NCI-H446 treated with DMSO at 0.1 percent for 48 hours (cell line): ENCODE results near the gene TRPC4AP.

Source experiments
- DNase-seq: peaks from one replicate; lab custom pipeline; 2025; lab: John Stamatoyannopoulos, UW

TRPC4AP gene

DNA sequence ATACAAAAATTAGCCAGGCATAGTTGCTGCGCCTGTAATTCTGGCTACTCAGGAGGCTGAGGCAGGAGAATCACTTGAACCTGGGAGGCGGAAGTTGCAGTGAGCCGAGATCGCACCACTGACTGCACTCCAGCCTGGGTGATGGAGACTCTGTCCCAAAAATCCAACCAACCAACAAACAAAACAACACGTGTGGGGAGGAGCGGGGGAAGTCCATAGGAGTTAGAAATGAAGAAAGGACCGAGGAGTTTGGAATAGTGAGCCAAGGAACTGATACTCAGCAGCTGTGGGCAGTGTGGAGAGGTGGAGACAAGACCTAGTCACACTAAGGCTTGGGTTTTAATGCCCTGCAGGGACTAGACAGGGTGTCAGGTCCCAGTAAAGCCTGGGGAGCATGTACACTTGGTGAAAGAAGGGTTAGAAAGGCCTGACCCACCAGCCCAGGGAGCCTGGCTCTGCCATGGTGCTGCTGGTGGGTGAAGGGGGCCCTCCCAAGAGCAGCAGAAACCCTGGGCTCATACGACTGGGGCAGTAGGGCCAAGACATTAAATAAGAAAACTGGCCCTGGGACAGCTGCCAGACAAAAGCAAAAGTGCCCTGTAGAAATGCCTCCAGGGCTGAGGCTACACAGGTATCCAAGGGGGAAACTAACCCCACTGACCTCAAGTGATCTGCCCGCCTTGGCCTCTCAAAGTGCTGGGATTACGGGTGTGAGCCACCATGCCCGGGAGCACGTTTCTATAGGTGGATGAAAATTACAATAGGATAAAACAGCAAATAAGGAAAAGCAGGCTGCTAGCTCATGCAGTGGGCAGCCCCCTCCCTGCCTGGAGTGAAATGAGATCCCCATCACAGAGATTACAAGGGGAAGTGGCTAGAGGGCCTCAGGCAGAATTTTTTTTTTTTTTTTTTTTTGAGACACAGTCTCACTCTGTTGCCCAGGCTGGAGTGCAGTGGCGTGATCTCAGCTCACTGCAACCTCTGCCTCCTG lies 78.9 kb downstream of the TRPC4AP start:
- no peak for DNase-seq

DNA sequence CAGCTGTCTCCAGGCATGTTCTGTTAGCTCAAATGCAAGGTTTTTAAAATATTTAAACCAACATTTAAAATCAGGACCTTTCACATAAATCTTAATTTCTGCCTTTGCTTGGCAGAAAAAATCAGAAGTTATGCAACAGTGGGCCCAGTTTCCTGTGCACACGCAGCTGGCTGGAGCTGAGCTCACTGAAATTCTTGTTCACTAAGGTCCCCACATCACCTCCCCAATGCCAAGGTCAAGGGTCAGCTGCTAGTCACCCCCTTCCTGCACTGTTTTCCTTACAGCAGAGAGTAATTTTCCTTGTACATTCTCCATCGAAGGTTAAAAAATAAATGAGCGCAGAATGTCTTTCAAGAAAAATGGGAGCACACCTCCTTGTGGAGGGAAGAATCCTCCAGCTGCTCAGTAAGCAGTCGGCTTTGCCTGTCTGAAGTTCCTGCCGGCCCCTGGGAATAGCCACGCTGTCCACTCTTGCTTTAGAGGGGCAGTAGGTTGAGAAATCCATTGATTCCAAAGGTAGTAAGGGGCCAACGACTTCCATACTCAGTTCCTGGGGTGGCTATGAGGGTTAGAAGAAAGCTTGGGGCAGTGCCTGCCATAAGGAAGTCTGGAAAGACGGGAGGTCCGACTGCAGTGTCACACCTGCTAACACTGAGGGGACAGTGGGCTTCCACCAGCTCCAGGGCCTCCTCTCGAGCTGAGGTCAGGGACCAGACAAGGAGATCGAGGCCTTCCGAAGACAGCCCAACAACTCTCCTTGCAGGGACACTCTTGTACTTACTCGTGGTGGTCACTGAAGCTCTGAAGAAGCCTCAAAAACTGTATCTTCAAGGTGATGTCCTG lies 80.2 kb downstream of the TRPC4AP start:
- no peak for DNase-seq

DNA sequence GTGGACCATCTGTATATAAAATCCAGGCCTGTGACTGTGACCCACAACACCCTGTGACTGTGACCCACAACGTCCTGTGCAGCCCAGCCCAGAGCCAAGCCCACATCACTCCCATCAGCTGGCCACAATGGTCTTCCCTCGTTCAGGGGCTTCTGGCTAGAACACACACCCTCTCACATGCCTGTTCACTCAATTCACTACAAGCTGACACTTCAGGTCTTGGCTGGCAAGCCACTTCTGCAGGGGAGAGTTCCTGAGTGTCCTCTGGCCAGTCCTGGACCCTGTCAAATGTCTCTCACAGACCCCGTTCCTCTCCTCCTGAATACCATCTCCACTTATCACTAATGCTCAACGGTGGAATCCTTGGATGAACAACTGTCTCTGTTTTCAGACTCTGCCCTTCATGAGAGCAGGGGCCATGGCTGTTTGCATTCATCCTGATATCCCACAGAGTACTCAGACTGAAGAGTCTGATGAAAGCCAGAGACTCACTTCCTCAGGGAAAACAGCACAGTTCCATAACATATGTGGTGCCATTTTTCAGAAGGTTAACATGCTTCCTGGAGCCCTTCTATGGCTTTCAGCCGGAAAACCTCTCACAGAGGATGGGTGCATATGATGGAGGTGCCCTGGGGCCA lies 80.9 kb downstream of the TRPC4AP start:
- DNase-seq: no peak

DNA sequence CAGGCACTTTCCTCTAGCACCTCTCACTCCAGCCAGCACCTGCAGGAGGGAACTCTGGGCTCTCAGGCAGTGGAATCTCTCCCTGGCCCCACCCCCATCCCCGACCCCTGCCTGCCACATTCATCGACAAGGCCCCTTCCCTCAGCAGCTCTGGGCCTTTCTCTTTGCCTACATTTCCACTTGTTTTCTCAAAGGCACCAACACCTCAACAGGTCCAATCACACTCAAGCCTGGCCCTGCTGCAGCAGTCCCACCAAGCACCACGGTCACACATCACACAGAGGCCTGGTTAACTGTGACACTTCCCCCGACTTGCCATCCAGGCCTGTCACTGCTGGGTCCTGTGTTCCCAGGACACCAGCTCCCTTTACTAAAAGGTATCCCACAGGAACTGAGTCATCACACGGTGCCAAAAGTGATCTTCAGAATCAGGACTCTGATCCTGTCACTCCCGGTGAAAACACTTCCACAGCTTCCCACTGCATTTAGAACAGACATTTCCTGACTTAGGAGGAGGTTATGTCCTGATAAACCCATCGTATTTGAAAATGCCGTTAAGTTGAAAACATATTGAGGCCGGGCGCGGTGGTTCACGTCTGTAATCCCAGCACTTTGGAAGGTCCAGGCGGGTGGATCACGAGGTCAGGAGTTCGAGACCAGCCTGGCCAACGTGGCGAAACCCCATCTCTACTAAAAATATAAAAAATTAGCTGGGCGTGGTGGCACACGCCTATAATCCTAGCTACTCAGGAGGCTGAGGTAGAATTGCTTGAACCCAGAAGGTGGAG lies 82.0 kb downstream of the TRPC4AP start:
- DNase-seq: no peak

DNA sequence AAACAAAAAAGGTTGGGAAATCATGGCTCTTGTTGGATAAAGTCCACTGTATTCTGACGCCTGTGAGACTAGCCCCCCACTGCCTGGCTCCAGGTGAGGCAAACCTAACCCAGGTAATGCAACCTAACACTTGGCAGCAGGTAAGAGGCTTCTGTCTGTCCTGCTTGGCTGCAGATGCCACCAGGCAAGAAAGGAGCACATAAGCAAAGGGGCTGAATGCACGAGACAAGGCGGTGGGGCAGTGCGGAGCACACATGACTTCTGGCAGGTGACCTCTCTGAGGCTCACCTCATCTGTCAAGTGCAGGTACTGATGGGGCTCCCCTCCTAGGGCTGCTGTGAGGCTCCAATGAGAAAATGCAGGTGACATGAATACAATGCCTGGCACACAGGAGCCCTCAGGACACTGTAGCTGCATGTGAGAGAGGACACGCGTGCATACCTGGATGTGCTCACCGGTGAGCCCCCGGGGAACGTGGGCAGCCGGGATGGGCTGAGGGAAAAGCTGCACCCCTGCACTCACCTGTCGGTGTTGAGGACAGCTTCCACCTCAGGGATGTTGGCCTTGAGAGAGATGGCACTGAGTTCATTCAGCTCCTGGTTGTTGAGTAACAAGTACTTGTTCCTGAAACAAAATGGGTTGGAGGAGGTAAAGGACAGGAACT lies 82.8 kb downstream of the TRPC4AP start:
- no peak for DNase-seq

DNA sequence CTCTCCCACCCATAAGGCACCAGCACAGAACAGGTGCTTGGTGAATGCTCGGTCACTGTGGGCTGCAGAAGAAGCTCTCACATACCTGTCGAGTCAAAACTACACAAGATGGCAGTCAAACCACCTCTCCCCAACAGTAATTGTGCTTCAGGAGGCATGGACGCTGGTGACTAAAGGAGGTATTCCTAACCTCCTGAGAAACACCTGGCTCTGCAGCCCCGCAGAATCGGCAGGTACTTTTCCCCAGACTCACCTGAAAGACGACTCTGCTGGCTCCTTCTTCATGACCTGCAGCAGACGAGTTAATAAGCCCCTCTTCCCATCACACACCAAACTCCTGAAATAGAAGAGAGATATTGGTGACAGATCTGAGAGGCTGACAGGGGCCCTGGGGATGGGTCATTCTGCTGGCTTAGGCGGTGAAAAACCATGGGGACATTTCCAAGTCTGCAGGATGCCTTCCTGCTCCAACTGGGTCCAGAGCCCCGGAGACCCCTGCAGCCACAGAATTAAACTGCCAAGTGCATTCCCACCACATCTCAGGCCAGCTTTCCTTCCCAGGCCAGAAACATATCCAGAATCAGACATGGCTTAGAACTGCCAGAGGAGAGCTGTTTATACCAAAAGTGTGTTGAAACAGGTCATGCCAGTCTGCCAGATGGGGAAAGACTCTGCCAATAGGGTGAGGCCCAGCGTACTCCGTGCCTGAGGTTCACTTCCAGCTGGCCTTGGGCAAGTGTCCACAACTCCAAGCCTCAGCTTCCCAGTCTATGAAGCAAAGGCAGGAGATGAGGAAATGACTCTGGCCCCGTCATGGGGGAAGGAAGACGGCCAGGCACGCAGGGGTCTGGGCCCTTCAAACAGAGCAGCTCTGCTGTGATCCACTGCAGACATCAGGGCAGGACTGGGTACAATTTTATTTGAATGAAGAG lies 83.9 kb downstream of the TRPC4AP start:
- no peak for DNase-seq

DNA sequence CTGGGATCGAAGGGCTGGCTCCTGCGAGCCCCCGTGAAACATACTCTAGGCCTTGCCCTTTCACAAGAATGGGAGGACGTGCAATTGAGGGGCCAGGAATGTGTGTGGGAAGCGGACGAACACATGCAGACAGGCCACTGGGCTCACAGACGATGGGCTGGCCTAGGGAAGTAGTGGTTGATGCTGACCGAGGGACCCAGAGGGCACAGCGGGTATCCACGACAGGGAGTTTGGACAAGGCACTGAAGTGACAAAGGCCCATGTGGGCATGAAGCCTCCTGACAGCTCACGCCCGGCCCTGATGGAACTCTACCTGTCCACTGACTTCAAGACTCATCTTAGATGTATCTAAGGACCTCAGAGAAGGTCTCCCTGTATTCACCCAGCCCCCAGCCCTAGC lies 84.7 kb downstream of the TRPC4AP start:
- DNase-seq: no peak

DNA sequence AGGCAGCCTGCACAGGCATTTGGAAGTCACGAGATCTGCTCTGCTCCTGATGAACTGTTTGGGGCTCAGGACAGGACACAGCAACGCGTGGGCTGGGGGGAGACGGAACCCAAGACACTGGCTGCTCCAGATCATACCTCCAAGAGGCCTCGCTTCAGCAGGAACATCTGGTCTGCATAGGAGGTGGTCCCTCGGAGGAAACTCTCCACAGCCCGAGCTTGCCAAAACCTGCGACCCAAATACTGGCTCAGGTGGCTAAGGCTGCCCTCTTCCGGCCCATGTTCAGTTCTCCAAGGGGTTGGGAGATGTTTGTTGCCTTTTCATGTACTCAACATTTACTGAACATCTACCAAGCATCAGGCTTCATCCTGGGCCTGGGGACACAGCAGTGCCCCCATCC lies 85.2 kb downstream of the TRPC4AP start:
- DNase-seq: no peak

DNA sequence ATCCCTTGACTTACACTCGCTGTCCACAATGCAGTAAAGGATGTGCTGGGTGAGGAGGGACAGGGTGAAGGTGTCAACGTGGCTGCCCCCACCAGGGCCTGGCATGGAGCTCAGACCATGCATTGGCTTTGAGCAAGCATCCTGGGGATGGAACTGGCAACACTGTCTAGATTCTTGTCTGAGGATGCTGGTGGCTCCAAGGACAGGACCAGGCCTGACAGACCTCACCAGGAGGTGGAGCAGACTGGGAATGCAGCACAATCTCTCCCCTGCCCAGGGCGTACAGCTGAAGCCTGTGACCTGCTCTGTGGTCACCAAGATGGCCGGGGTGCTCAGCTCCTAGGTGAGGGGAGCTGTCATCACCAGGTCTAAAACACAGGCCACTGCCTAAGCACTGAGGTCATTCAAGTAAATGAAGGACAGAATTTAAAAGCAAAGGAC lies 86.1 kb downstream of the TRPC4AP start:
- no peak for DNase-seq

DNA sequence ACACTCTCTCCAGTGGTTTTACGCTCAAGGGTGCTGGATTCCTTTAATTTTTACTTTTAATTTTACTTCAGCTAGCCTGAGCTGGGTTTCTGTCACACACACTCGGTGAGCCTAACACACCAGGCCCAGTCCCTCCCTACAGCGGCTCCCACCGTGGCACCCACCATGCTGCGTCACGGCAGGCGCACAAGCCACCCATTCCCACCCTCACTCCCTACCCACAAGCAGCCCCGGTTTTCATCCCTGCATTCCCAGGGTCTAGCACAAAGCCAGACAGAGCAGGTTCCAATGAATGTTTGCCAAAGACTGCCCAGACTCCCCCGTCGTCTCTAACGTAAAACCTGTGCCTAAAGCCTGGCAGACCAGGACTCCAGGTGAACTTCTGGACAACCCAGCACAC lies 86.6 kb downstream of the TRPC4AP start:
- no peak for DNase-seq

DNA sequence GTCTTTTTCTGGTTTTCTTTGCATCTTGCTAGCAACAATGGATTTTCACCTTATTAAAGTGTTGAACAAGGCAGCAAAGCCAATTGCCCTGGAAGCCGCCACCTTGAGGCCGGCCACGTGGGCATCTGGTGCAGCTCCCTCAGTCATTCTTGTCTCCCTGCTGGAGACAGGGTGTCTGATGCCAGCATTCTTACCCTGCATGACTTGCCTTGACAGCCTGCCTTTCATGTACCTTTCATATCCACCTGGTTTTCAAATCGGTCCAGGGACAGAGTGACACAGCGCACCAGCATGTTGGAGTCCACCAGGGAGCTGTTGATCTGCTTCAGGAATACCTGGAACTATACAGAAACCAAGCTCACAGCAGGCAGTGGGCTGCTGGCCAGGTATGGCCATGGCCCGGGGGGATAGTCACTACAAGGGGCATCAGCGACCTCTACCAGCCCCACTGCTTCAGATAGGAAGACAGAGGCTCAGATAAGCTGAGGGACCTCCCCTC lies 87.1 kb downstream of the TRPC4AP start:
- no peak for DNase-seq

DNA sequence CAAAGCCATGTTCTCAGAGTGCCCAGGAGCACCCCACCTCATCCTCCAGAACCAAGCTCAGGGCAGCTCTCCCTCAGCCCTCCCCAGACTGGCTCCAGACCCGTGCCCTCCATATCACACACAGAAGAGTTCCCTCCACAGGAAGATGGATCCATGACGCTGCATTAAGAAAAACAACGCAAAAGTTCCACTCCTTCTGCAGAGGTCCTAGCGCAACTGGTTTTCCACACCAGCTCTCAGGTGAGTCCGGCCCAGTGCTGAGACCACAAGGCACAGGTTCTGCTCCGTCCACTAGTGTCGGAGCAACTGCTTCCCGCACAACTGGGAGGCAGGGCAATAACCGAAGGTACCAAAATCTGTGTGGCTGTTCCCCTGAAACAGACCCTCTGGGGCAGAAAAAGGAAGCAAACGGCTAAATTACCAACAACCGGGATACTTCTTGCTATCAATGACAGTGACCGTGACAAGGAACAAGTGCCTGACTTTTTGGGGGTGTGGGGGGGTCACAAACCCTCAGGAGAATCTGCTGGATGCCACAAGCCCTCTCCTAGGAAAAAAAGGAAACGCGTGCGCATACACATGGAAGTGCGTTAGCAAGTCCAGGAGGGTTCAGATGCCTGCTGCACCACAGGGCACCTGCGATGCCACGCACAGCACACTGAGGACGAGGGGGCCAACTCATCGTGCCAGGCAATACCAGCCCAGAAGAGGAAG lies 87.7 kb downstream of the TRPC4AP start:
- DNase-seq: no peak

DNA sequence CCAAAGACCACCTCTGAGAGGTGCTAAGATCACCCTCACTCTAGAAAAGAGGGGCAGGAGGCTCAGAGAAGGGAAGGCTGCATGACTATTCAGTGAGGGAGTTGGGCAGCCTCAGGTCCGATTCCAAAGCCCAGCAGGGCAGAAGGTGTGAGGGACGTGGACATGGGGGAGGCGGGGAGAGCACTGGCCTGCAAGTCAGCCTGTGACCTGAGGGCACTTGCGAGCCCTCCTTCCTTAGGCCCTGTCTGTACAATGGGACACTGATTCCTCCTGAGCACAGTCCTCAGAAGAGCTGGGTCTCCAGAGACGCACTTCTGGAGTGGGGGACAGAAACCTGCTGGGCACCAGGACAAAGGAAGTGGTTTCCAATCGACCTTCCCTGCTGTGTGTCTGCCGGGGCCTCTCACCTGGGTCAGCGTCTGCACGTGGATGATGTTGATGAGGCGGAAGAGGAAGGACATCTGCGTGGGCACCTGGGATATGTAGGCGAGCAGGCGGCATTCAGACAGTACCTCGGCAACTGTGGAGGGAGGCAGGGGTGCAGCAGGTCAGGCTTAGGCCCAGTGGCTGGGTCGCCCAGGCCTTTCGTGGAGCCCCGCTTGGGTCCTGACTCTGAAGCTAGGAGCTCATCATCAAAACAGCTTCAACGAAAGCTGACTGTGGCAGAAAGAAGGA lies 88.4 kb downstream of the TRPC4AP start:
- no peak for DNase-seq

DNA sequence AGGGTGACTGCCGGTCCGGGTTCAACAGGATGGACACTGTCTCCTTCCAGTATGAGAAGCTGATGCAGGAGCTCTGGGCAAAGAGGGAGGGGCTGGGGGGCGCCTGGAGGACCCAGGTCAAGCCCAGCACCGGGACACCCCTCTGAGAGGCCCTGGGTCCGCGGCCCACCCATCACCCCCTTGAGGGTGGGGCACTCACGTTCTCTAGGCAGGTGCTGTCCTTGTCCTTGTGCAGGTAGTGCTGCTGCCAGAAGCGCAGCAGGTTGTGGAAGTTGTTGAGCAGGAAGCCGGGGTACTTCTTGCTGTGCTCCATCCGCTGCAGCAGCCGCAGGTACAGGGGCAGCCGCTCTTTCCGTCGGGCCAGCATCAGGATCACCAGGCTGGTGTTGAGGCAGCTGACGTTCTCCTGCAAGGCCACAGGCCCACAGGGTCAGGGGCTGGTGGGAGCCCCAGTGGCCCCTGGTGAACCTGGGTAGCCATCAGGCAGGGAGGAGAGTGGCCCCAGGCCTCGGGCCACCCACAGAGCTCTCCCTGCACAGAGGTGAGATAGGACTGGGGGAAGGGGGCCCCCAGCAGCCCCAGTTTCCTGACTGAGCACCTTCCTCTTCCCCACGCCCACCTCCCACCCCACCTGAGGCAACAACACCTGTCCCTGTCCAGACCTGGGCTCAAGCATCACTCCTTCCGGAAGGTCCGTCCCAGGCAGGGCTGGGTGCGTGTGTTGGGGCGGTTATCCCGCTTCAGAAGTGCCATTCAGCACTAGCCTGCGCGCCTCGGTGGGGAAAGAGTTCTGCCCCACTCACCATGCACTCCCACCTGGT lies 89.2 kb downstream of the TRPC4AP start:
- DNase-seq: no peak

DNA sequence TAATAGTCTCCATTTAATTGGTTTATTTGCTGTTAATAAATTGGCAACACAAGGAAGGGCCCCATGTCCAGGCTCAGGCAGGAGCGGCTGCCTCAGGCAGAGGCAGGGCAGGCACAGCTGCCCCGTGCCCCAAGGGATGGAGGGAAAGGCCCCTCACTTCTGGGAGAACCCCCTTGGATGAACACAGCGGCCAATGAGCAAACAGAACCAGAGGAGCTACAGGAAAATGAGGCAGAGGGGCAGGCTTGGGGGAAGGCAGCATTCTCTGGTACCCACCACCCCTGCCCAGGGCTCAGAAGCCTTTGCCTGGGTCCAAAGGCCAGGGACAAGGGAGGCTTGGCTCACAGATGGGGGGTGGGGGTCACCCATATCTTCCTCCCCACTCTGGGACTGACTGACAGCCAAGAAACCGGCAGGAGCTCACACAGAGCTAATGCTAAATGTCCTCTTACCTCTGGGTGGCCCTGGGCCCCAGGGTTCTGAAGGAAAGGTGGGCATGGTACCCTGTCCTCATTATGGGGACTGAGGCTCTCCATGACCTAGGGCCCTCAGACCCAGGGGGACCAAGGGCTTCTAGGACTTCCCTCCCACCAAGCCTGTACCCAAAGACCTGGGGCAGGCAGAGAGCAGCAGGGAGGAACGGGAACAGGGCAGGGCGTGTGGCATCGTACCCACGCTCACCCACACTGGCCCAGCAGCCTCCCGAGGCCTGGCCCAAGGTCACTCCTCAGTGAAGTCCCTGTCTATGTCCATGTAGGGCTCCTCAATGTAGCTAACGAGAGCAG lies 90.0 kb downstream of the TRPC4AP start:
- no peak for DNase-seq

DNA sequence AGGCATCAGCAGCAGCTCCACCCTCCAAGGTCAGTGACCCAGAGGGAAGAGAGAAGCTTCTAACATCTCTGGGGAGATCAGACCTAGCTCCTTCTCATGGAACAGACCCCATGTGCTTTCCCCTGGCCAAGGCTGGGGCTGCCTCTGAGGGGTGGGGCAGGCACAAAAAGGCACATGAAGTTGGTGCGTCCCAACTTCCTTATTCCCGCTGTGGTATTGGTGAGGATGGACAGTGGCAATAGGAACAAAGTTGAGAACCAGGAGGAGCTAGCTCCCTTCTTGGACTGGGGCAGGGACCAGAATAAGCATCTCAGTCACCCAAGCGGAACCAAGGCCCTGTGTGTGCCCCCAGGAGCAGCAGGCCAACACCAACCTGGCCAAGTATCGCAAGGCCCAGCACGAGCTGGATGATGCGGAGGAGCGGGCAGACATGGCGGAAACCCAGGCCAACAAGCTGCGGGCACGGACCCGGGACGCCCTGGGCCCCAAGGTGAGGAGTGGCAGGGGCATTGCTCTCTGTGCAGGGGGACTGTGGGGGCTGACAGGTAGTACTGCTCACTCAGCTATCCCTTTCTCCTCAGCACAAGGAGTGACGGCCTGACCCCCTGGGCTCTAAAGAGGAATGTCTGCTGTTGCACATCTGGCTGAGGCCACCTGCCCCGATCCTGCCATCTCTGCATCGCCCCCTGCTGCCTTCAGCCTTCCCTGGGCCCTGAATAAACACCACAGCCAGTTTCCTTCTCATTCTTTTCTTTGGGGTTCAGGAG lies 90.8 kb downstream of the TRPC4AP start:
- DNase-seq: no peak
